OCI-LY3 (cell line): ENCODE results near the gene AKR1A1.

Experiments used
- H2AFZ ChIP-seq: fragments of 200-600, 300-600 bp; shearing (Covaris generic); 2 replicates; pipeline ENCODE4 v1.6.0; 2014; ENCODE audit warnings: antibody characterized with exemption, low read depth, low read length
- H3K27ac ChIP-seq: fragments of 200-600, 300-600 bp; sonication (generic); 2 replicates; pipeline ENCODE4 v1.5.1; 2014; ENCODE audit warnings: mild to moderate bottlenecking, low read length, moderate library complexity, mixed read lengths
- H3K27me3 ChIP-seq: fragments of 200-600, 300-600 bp; sonication (generic); 2 replicates; pipeline ENCODE4 v1.6.1; 2014; ENCODE audit warnings: low read depth, low read length, mixed read lengths
- H3K36me3 ChIP-seq: fragments of 200-600, 300-600 bp; sonication (generic); replicated peaks from 2 replicates; pipeline ENCODE3; 2014; ENCODE audit warnings: low read depth, low read length, mixed read lengths
- H3K4me1 ChIP-seq: fragments of 300-600, 200-600 bp; sonication (generic); 2 replicates; pipeline ENCODE4 v1.6.1; 2014; ENCODE audit warnings: low read length, mixed read lengths
- H3K4me2 ChIP-seq: fragments of 200-600, 300-600 bp; sonication (generic); 2 replicates; pipeline ENCODE4 v1.6.1; 2014; ENCODE audit warnings: low read length, mixed read lengths
- H3K4me3 ChIP-seq: fragments of 300-600, 200-600 bp; sonication (generic); 2 replicates; pipeline ENCODE4 v1.5.1; 2014; ENCODE audit warnings: antibody characterized with exemption, mild to moderate bottlenecking, low read length, moderate library complexity
- H3K79me2 ChIP-seq: fragments of 300-600, 200-600 bp; shearing (Covaris generic); 2 replicates; pipeline ENCODE4 v1.6.1; 2014; ENCODE audit warnings: mild to moderate bottlenecking, low read length, mixed read lengths
- H3K9ac ChIP-seq: fragments of 300-600, 200-600 bp; shearing (Covaris generic); 2 replicates; pipeline ENCODE4 v1.6.0; 2014; ENCODE audit warnings: mild to moderate bottlenecking, low read length, moderate library complexity
- H3K9me3 ChIP-seq: fragments of 200-600, 300-600 bp; shearing (Covaris generic); 2 replicates; pipeline ENCODE4 v1.6.1; 2014; ENCODE audit warnings: low read length, mixed read lengths; ENCODE audit not compliant: insufficient read depth
- H4K20me1 ChIP-seq: fragments of 200-600, 300-600 bp; sonication (generic); 2 replicates; pipeline ENCODE4 v1.6.1; 2016; ENCODE audit warnings: low read length, mixed read lengths; ENCODE audit not compliant: insufficient read depth
- CTCF ChIP-seq: fragments of 200-600, 300-600 bp; sonication (generic); IDR thresholded peaks from 2 replicates; pipeline ENCODE4 v1.5.1; 2014; ENCODE audit warnings: antibody characterized with exemption, low read length, low read depth
- EZH2phosphoT487 ChIP-seq: fragments of 200-600 bp; shearing (Covaris generic); IDR thresholded peaks from 2 replicates; pipeline ENCODE4 v1.6.1; 2018; ENCODE audit warnings: antibody characterized with exemption, mixed run types, low read depth

Gene AKR1A1

GRCh38 chr1:45507195-45507594, 43.4 kb upstream of the AKR1A1 start:
- TF ChIP-seq EZH2phosphoT487 (no peak), CTCF (no peak)
- Histone ChIP-seq H3K4me3 (no peak overlapping the region), H3K27ac (no peak overlapping the region), H3K9ac (no peak overlapping the region), H4K20me1 (no peaks in the 10 kb centered on the region), H3K9me3 (no peaks in the 10 kb centered on the region), H3K27me3 (no peaks in the 10 kb centered on the region), H3K4me1 (peaks cover 4% of the 10 kb centered on the region), H2AFZ (no peak overlapping the region), H3K79me2 (no peaks in the 10 kb centered on the region), H3K4me2 (no peak overlapping the region), H3K36me3 (peaks cover 15% of the 10 kb centered on the region)

GRCh38 chr1:45507893-45508292, 42.7 kb upstream of the AKR1A1 start:
- Histone ChIP-seq H3K36me3 (peaks cover 18% of the 10 kb centered on the region), H2AFZ (no peak overlapping the region), H3K9ac (no peak overlapping the region), H3K27me3 (no peaks in the 10 kb centered on the region), H3K27ac (no peak overlapping the region), H3K9me3 (no peaks in the 10 kb centered on the region), H3K4me2 (no peak overlapping the region), H3K79me2 (no peaks in the 10 kb centered on the region), H3K4me3 (no peak overlapping the region), H3K4me1 (peaks cover 4% of the 10 kb centered on the region), H4K20me1 (no peaks in the 10 kb centered on the region)
- TF ChIP-seq CTCF (no peak), EZH2phosphoT487 (no peak)

GRCh38 chr1:45508295-45509151, 42.1 kb upstream of the AKR1A1 start:
- no peak for TF ChIP-seq EZH2phosphoT487
- no peak for TF ChIP-seq CTCF
- Histone ChIP-seq H2AFZ (no peak overlapping the region), H3K79me2 (no peaks in the 10 kb centered on the region), H3K9ac (no peak overlapping the region), H3K9me3 (no peaks in the 10 kb centered on the region), H3K27me3 (no peaks in the 10 kb centered on the region), H3K36me3 (peaks cover 18% of the 10 kb centered on the region), H3K4me3 (no peak overlapping the region), H3K4me2 (no peak overlapping the region), H3K4me1 (peaks cover 2% of the 10 kb centered on the region), H4K20me1 (no peaks in the 10 kb centered on the region), H3K27ac (no peak overlapping the region)

- Histone ChIP-seq H3K36me3 (peaks cover 25% of the 10 kb centered on the region), H3K4me3 (no peak overlapping the region)
- no peak for TF ChIP-seq EZH2phosphoT487
- no peak for TF ChIP-seq CTCF
These were observed 40.3 kb upstream of the AKR1A1 start for GRCh38 chr1:45510036-45510971.

More at GRCh38 chr1:45510036-45510971, 40.3 kb upstream of the AKR1A1 start:
- H4K20me1 ChIP-seq, result no peaks in the 10 kb centered on the region
- no peak overlapping the region for H2AFZ ChIP-seq
- no peak overlapping the region for H3K9ac ChIP-seq
- H3K9me3 ChIP-seq, result no peaks in the 10 kb centered on the region
- H3K4me1 ChIP-seq, result no peaks in the 10 kb centered on the region
- no peaks in the 10 kb centered on the region for H3K79me2 ChIP-seq
- no peaks in the 10 kb centered on the region for H3K27me3 ChIP-seq
- H3K4me2 ChIP-seq, result no peak overlapping the region
- H3K27ac ChIP-seq, result no peak overlapping the region
